Dermis microvascular lymphatic vessel endothelial cell (primary cell): ENCODE results near the gene ZNF774. TPM values are rescaled to one million over a fixed set of nuclear protein-coding genes. Genes with fewer than 3 reads are reported as not detected.
A peak's percentile ranks its signal among the peaks of the same experiment; 100 is the strongest.
"Not testable (repeated sequence)": the region's sequence is repeated elsewhere in the genome, so short reads cannot be mapped to it uniquely, and the experiment has no call there.

Experiments used
- DNase-seq, 2 donors: peaks; one replicate each; pipeline versions ENCODE4 v3.0.0 to v3.0.0-alpha.2; 2010; ENCODE audit warnings: low read depth in 2 of 2
- total RNA-seq: library from RNA; depleted of rRNA; stranded (reverse); fragments of >200 nt; gene quantifications from 2 replicates; pipeline ENCODE4 v1.2.1, GENCODE V29; 2014

The ZNF774 gene
- total RNA-seq, 1 donor from 2014 or later, result 0.64 TPM

GRCh38 chr15:90345857-90346256 is 6.2 kb upstream of the ZNF774 start:
- no peak for DNase-seq

- DNase-seq, result not testable (repeated sequence)
These were observed 4.5 kb upstream of the ZNF774 start for GRCh38 chr15:90347431-90348065.

GRCh38 chr15:90348456-90348855 is 3.6 kb upstream of the ZNF774 start:
- DNase-seq, result no peak

GRCh38 chr15:90349072-90349471 is 3.0 kb upstream of the ZNF774 start:
- no peak for DNase-seq

- no peak for DNase-seq
These were observed 2.3 kb upstream of the ZNF774 start for GRCh38 chr15:90349821-90350220.

GRCh38 chr15:90351479-90352106 is 491 bp upstream of the ZNF774 start:
- DNase-seq, result no peak

GRCh38 chr15:90354986-90355385 is 2.9 kb downstream of the ZNF774 start:
- no peak for DNase-seq

- peak in 1 of 2 donors; percentile 63 for DNase-seq
These were observed 6.3 kb downstream of the ZNF774 start for GRCh38 chr15:90358124-90359033.

- DNase-seq, result no peak
These were observed 8.7 kb downstream of the ZNF774 start for GRCh38 chr15:90360746-90361145.

GRCh38 chr15:90362936-90363212 is 10.8 kb downstream of the ZNF774 start:
- DNase-seq, result peak; percentile 58 to 83

- peak in 1 of 2 donors; percentile 60 for DNase-seq
These were observed 12.2 kb downstream of the ZNF774 start for GRCh38 chr15:90364251-90364650.

GRCh38 chr15:90365414-90366055 is 13.5 kb downstream of the ZNF774 start:
- no peak for DNase-seq

GRCh38 chr15:90367576-90367975 is 15.5 kb downstream of the ZNF774 start:
- DNase-seq, result no peak

GRCh38 chr15:90375071-90375470 is 23.0 kb downstream of the ZNF774 start:
- DNase-seq, result no peak

GRCh38 chr15:90376789-90377188 is 24.7 kb downstream of the ZNF774 start:
- peak in 1 of 2 donors; percentile 77 for DNase-seq

GRCh38 chr15:90379263-90379662 is 27.2 kb downstream of the ZNF774 start:
- no peak for DNase-seq

- no peak for DNase-seq
These were observed 29.4 kb downstream of the ZNF774 start for GRCh38 chr15:90381515-90381914.

- DNase-seq, result no peak
These were observed 30.2 kb downstream of the ZNF774 start for GRCh38 chr15:90382320-90382719.

- DNase-seq, result no peak
These were observed 34.1 kb downstream of the ZNF774 start for GRCh38 chr15:90386221-90386620.

- peak; percentile 93 to 94 for DNase-seq
These were observed 35.7 kb downstream of the ZNF774 start, which contains the start of gene IQGAP1 for GRCh38 chr15:90387534-90388461. TSS of gene IQGAP1 (plus strand) at chr15:90388242. CDS start at chr15:90388342, 100 bp downstream.
